ENCODE measurements around the gene CSTF1.

The CSTF1 gene

DNA sequence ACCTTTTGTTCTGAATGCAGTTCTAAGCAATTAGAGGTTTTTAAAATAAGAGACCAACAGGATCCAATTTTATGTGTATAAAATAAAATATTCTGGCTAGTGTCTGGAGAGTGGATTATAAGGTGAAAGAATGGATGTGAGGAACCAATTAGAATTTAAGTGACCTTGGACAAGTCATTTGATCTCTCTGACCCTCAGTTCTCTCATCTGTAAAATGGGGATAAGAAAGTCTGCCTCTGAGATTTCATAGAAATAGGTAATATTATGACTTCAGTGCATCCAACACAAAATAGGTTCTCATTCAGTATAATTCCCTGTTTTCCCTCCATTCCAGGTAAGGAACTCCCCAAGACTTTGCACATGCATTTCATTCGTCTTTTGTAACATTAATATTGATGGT, 38.5 kb downstream of the CSTF1 start:
- Histone ChIP-seq H4K20me1 (no peaks in the 10 kb centered on the region), H3K4me2 (no peak overlapping the region), H3K27ac (no peak overlapping the region), H3K36me3 (no peaks in the 10 kb centered on the region), H3K27me3 (no peaks in the 10 kb centered on the region), H3K4me1 (peaks cover 6% of the 10 kb centered on the region), H3K9ac (no peak overlapping the region), H3K9me3 (no peaks in the 10 kb centered on the region), H3K4me3 (no peak overlapping the region)
- TF ChIP-seq Cebpa-rat (IDR thresholded peaks at IDR 0.05) = no peak

DNA sequence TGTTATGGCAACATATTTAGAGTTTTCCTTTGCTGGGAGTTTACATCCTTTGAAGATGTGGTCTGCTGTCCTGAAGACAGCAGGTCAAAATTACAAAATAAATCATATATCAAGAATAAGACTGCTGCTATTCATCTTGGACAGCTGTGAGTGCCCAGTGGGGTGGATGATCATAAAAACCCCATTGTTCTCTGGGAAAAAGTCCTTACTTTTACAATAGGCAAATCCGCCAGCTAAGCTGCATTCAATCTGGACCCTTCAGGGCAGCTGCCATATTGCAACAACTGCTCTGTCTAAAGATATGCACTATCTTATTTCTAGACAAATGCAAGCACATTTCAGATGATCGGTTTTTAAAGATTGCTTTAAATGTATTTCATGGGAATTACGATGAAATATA, 39.0 kb downstream of the CSTF1 start:
- no peak for TF ChIP-seq Cebpa-rat (IDR thresholded peaks at IDR 0.05)
- no peak overlapping the region for H3K4me3 ChIP-seq
- H3K4me2 ChIP-seq = no peak overlapping the region
- H3K27me3 ChIP-seq = no peaks in the 10 kb centered on the region
- no peak overlapping the region for H3K9ac ChIP-seq
- H3K27ac ChIP-seq = no peak overlapping the region
- no peaks in the 10 kb centered on the region for H4K20me1 ChIP-seq
- no peaks in the 10 kb centered on the region for H3K36me3 ChIP-seq
- no peaks in the 10 kb centered on the region for H3K9me3 ChIP-seq
- peaks cover 6% of the 10 kb centered on the region for H3K4me1 ChIP-seq

DNA sequence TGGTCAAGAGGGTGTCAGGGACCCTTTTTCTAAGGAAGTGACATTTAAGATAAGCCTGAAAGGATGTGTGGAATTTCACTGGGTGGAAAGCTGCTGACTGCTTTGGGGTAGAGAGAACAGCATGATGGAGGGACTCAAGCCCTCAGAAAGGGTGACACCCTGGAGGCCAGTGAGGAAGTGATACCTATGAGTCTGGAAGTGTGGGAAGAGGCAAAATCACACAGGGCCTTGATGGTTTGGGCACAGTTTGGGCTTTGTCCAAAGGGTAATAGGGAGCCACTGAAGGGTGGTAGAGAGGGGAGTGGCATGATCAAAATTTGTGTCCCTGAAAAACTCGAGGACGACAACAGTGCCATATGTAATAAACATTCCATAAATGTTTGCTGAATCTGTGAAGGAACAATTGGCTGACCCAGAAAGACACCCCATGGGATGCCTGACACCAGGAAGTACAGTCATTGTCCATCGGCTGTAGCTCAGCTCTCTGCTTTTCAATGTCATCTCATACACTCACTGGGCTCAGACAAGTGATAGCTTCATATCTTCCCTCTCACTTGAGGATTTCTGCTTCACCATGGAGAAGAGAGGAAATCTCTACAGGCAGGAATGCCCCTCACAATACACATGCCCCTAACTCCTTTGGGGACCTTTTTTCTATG, 40.9 kb downstream of the CSTF1 start:
- no peak overlapping the region for H3K27ac ChIP-seq
- peaks cover 6% of the 10 kb centered on the region for H3K4me1 ChIP-seq
- no peaks in the 10 kb centered on the region for H3K27me3 ChIP-seq
- no peak overlapping the region for H3K4me2 ChIP-seq
- no peak overlapping the region for H3K9ac ChIP-seq
- no peaks in the 10 kb centered on the region for H3K36me3 ChIP-seq
- no peak for TF ChIP-seq Cebpa-rat (IDR thresholded peaks at IDR 0.05)
- no peaks in the 10 kb centered on the region for H3K9me3 ChIP-seq
- no peaks in the 10 kb centered on the region for H4K20me1 ChIP-seq
- H3K4me3 ChIP-seq = no peak overlapping the region

DNA sequence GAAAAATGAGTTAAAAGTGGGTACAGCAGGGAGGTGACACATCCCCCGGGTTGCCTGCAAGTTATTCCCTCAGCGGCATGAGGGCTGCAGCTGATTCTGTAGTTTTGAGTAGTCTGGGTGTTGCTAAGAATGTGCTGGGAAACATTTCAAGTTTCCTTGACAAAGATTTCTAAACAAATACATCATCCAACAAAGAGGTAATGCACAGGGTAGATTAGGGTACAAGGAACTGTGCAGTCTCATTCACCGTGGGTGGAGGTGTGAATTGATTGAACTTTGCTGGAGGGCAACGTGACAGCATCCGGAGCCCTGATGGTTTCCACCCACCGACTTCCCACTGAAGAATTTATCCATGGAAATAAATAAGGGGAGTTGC, 41.4 kb downstream of the CSTF1 start:
- peaks cover 6% of the 10 kb centered on the region for H3K4me1 ChIP-seq
- no peak overlapping the region for H3K27ac ChIP-seq
- H3K9me3 ChIP-seq = no peaks in the 10 kb centered on the region
- TF ChIP-seq Cebpa-rat (IDR thresholded peaks at IDR 0.05) = no peak
- H4K20me1 ChIP-seq = no peaks in the 10 kb centered on the region
- H3K36me3 ChIP-seq = no peaks in the 10 kb centered on the region
- no peak overlapping the region for H3K4me2 ChIP-seq
- H3K27me3 ChIP-seq = no peaks in the 10 kb centered on the region
- no peak overlapping the region for H3K4me3 ChIP-seq
- H3K9ac ChIP-seq = no peak overlapping the region

DNA sequence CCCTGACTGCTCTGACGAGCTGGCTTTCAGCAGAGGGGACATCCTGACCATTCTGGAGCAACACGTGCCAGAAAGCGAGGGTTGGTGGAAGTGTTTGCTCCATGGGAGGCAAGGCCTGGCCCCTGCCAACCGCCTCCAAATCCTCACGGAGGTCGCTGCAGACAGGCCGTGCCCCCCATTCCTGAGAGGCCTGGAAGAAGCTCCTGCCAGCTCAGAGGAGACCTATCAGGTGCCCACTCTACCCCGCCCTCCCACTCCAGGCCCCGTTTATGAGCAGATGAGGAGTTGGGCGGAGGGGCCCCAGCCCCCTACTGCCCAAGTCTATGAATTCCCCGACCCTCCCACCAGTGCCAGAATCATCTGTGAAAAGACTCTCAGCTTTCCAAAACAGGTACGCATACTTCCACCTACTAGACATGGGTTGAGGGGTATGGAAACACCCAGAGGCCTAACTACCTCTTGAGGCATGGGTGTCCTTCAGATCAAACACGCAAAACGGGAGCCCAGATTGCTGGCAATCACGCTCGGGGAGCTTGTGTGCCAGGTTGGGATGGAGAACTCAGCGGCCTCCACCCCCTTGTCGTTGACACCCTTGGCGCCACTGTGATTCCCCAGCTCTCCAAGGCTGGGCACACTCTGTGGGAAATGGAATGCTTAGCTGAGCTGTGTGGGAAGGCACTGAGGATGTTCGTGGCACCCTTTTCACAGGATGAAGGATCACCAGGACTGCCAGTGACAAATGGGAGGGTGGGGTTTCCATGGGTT, 44.9 kb downstream of the CSTF1 start:
- TF ChIP-seq Cebpa-rat (IDR thresholded peaks at IDR 0.05) = no peak
- Histone ChIP-seq H3K4me3 (no peak overlapping the region), H3K9me3 (no peaks in the 10 kb centered on the region), H3K36me3 (no peaks in the 10 kb centered on the region), H3K27ac (no peak overlapping the region), H3K9ac (no peak overlapping the region), H3K4me2 (no peak overlapping the region), H3K4me1 (peaks cover 24% of the 10 kb centered on the region), H4K20me1 (no peaks in the 10 kb centered on the region), H3K27me3 (no peaks in the 10 kb centered on the region)

DNA sequence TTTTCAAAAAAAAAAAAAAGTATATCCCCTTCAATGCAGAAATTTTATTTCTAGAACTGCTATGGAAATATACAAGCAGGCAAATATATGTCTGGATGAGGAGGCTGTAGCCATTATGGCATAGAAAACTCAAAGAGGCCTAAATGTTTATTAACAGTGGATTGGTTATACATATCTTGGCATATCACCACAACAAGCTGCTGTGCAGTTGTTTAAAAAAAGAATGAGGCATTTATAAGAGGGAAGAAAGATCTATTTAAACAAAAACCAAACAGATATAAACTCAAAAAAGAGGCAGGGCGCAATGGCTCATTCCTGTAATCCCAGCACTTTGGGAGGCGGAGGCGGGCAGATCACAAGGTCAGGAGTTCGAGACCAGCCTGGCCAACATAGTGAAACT, 45.8 kb downstream of the CSTF1 start:
- H3K36me3 ChIP-seq = no peaks in the 10 kb centered on the region
- no peak for TF ChIP-seq Cebpa-rat (IDR thresholded peaks at IDR 0.05)

DNA sequence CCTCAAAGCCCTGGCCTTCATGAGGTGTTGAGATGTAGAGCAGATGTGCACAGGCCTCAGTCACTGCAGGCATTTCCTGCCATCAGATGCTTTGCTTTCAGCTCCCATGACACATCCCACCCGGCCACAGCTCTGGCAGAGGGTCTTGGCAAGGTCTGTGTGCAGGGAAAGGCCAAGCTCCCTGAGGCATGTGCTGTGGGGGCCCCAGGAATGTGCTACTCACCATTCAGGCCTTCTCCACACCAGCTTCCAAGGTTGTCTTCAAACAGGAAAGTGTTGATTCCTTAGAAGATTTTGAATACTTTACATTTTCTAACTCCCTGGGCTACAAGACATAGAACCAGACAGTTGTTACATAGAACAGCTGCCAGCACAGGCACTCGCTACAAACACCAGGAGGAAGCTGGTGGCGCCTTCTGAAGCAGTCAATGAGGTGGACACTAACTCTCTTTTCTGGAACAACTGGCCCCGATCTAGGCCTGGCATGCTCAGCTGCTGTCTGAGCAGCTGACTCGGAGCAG, 47.4 kb downstream of the CSTF1 start:
- no peaks in the 10 kb centered on the region for H3K27me3 ChIP-seq
- H3K36me3 ChIP-seq = no peaks in the 10 kb centered on the region
- peak overlapping the region; percentile 47 for H3K4me2 ChIP-seq
- H3K4me3 ChIP-seq = no peak overlapping the region
- H4K20me1 ChIP-seq = no peaks in the 10 kb centered on the region
- peaks cover 30% of the 10 kb centered on the region for H3K4me1 ChIP-seq
- no peak overlapping the region for H3K9ac ChIP-seq
- H3K9me3 ChIP-seq = no peaks in the 10 kb centered on the region
- H3K27ac ChIP-seq = no peak overlapping the region
- no peak for TF ChIP-seq Cebpa-rat (IDR thresholded peaks at IDR 0.05)

More for the DNA sequence above, 45.8 kb downstream of the CSTF1 start:
- Histone ChIP-seq H3K4me2 (no peak overlapping the region), H3K27ac (no peak overlapping the region), H3K9me3 (no peaks in the 10 kb centered on the region), H3K27me3 (no peaks in the 10 kb centered on the region), H3K4me3 (no peak overlapping the region), H4K20me1 (no peaks in the 10 kb centered on the region), H3K9ac (no peak overlapping the region), H3K4me1 (peaks cover 30% of the 10 kb centered on the region)

DNA sequence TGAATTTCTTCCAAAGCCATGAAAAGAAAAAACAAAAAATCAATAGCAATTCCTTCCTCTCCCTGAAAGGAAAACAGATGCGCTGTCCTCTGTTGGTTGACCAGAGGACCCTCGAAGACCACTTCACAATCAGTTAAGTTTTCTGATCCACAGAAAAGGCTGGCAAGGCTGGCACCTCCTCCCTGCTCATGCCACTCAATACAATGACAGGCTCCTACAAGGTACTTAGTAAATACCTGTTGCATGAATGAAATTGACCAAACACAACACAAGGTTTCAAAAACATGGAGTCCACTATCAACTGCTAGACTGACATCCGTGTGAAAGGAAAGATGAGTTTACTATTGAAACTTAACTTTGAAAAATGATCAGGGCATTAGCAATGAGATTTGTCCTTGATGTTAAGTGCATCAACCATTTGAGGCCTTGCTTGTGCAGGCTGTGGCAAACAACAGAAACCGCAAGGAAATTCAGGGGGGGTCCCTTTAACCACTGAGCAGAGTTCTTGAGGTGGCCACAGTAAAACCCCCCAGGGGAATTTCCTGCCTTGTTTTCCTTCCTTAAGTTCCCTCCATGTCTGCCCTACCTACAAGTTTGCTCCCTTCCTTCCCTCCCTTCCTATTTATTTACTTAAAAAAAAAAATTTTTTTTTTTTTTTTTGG, 48.0 kb downstream of the CSTF1 start:
- no peak overlapping the region for H3K9ac ChIP-seq
- TF ChIP-seq Cebpa-rat (IDR thresholded peaks at IDR 0.05) = no peak

DNA sequence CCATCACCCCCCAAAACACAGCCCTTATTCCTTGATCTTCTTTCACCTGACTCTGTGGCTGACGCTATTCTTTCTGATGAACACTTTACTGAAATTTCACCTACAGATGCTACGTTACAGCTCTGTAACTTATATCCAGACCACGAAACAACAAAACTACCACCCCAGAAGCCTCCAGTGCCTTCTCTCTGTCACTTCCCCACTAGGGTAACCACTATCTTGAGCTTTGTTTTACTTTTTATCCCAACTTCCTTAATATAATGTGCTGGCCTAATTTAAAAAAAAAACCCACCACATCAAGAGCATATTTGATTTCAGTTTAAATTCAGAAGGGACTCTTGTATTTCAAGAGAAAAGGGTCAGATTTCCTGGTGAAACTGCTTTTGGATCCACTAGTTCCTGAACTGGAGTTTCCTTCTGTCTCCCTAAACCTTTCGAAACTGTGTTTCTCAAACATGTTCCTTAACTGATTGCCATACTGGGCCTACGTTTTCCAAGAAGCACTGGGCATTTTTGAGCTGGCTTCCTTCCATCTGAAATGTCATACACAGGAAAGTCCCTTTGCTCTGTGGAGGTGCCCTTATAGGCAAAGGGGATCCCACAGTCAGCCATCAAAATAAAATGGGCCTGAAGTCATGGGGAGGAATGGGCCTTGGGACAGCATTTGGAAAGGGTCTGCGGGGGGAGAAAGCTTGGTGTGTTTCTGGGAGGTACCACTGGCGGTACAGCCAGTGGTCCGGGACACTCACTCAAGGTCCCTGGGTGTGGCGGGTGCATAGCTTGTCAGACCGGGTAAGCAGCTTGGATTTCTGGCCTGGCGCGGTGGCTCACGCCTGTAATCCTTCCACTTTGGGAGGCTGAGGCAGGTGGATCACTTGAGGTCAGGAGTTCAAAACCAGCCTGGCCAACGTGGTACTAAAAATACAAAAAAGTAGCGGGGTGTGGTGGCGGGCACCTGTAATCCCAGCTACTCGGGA, 50.2 kb downstream of the CSTF1 start:
- Histone ChIP-seq H3K9me3 (no peaks in the 10 kb centered on the region), H3K27me3 (no peaks in the 10 kb centered on the region), H3K4me3 (no peak overlapping the region), H3K9ac (no peak overlapping the region), H3K4me2 (peak overlapping the region; percentile 18), H3K36me3 (no peaks in the 10 kb centered on the region), H3K27ac (no peak overlapping the region), H4K20me1 (no peaks in the 10 kb centered on the region), H3K4me1 (peaks cover 30% of the 10 kb centered on the region)
- TF ChIP-seq Cebpa-rat (IDR thresholded peaks at IDR 0.05) = no peak

More for the DNA sequence above, 48.0 kb downstream of the CSTF1 start:
- no peaks in the 10 kb centered on the region for H3K36me3 ChIP-seq
- H3K27me3 ChIP-seq = no peaks in the 10 kb centered on the region
- H4K20me1 ChIP-seq = no peaks in the 10 kb centered on the region
- H3K4me1 ChIP-seq = peaks cover 30% of the 10 kb centered on the region
- H3K4me3 ChIP-seq = no peak overlapping the region
- no peaks in the 10 kb centered on the region for H3K9me3 ChIP-seq
- H3K4me2 ChIP-seq = peak overlapping the region; percentile 47
- H3K27ac ChIP-seq = no peak overlapping the region
